CD14-positive monocyte (primary cell): ENCODE results near the gene FLII. TPM values are rescaled to one million over a fixed set of nuclear protein-coding genes. Genes with fewer than 3 reads are reported as not detected.

Experiments
- DNase-seq, 3 donors: peaks; one replicate each; pipeline ENCODE4 v3.0.0-alpha.2; 2011 to 2022
- H2AFZ ChIP-seq: 2 replicates; pipeline ENCODE4 v1.6.0; 2012; ENCODE audit warnings: mild to moderate bottlenecking, low read depth, low read length, inconsistent platforms; ENCODE audit not compliant: insufficient read depth, poor library complexity, severe bottlenecking
- H3K27ac ChIP-seq, 2 donors: 1 replicate in 1 of 2; 2 replicates in 1 of 2; pipeline ENCODE4 v1.5.1; 2012 to 2013; ENCODE audit warnings: low read length in 2 of 2, control low read depth in 1 of 2, inconsistent platforms in 1 of 2, low read depth in 1 of 2, mild to moderate bottlenecking in 1 of 2
- H3K27me3 ChIP-seq, 2 donors: one replicate each; pipeline versions ENCODE4 v1.6.0 to v1.6.1; 2011 to 2013; ENCODE audit warnings: low read length in 2 of 2; ENCODE audit not compliant: control insufficient read depth in 2 of 2, insufficient read depth in 2 of 2
- H3K36me3 ChIP-seq, 2 donors: replicated peaks in 1 of 2; 1 replicate in 1 of 2; 2 replicates in 1 of 2; pipeline versions ENCODE4 v1.5.1 to v1.6.1; 2012 to 2013; ENCODE audit warnings: low read length in 2 of 2, control low read depth in 1 of 2, inconsistent platforms in 1 of 2, mild to moderate bottlenecking in 1 of 2; ENCODE audit not compliant: insufficient read depth in 2 of 2, control insufficient read depth in 1 of 2
- H3K4me1 ChIP-seq, 2 donors: 1 replicate in 1 of 2; 2 replicates in 1 of 2; pipeline versions ENCODE4 v1.5.1 to v1.6.1; 2012 to 2013; ENCODE audit warnings: low read length in 2 of 2, control low read depth in 1 of 2, inconsistent platforms in 1 of 2, mild to moderate bottlenecking in 1 of 2, moderate library complexity in 1 of 2; ENCODE audit not compliant: insufficient read depth in 2 of 2, control insufficient read depth in 1 of 2
- H3K4me2 ChIP-seq: replicated peaks from 2 replicates; pipeline ENCODE3; 2012; ENCODE audit warnings: low read length, moderate library complexity, mild to moderate bottlenecking; ENCODE audit not compliant: poor library complexity, severe bottlenecking; ENCODE audit errors: extremely low read depth
- H3K4me3 ChIP-seq, 3 experiments: fragments of 200-600 bp in 1 of 3; sonication (generic) in 1 of 3; replicated peaks in 1 of 3; 1 replicate in 2 of 3; 2 replicates in 1 of 3; pipeline ENCODE4 v1.5.1; 2011 to 2013; ENCODE audit warnings: low read length in 3 of 3, mild to moderate bottlenecking in 3 of 3, control low read depth in 2 of 3, low read depth in 2 of 3, inconsistent platforms in 1 of 3, moderate library complexity in 1 of 3
- H3K79me2 ChIP-seq: 2 replicates; pipeline ENCODE4 v1.6.0; 2012; ENCODE audit warnings: mild to moderate bottlenecking, control low read depth, inconsistent platforms, low read length, moderate library complexity; ENCODE audit not compliant: insufficient read depth
- H3K9ac ChIP-seq: 2 replicates; pipeline ENCODE4 v1.6.0; 2017; ENCODE audit warnings: low read length, mild to moderate bottlenecking; ENCODE audit not compliant: insufficient read depth, poor library complexity, severe bottlenecking
- H3K9me3 ChIP-seq, 2 donors: replicated peaks in 1 of 2; 1 replicate in 1 of 2; 2 replicates in 1 of 2; pipeline versions ENCODE4 v1.5.1 to v1.6.1; 2012 to 2013; ENCODE audit warnings: low read length in 2 of 2, control low read depth in 1 of 2; ENCODE audit not compliant: control insufficient read depth in 1 of 2, insufficient read depth in 1 of 2
- H4K20me1 ChIP-seq: 2 replicates; pipeline ENCODE4 v1.6.0; 2012; ENCODE audit warnings: mild to moderate bottlenecking, low read length, control low read depth, moderate library complexity; ENCODE audit not compliant: insufficient read depth
- H3K27ac Mint-ChIP-seq, 7 donors: one replicate each; pipeline ENCODE4 v1.8.0; 2020; ENCODE audit warnings: mild to moderate bottlenecking in 7 of 7, mixed read lengths in 7 of 7, moderate library complexity in 6 of 7, inconsistent platforms in 2 of 7
- H3K27me3 Mint-ChIP-seq, 3 donors: one replicate each; pipeline ENCODE4 v1.8.0; 2021 to 2022; ENCODE audit warnings: low read depth in 3 of 3, mild to moderate bottlenecking in 3 of 3, mixed read lengths in 3 of 3, moderate library complexity in 3 of 3, inconsistent platforms in 1 of 3
- H3K36me3 Mint-ChIP-seq, 2 donors: one replicate each; pipeline ENCODE4 v1.8.0; 2020; ENCODE audit warnings: mixed read lengths in 2 of 2, inconsistent platforms in 1 of 2, mild to moderate bottlenecking in 1 of 2
- H3K4me1 Mint-ChIP-seq: one replicate; pipeline ENCODE4 v1.8.0; 2020; ENCODE audit warnings: mild to moderate bottlenecking, mixed read lengths
- H3K4me3 Mint-ChIP-seq, 2 donors: one replicate each; pipeline ENCODE4 v1.8.0; 2020; ENCODE audit warnings: mild to moderate bottlenecking in 2 of 2, mixed read lengths in 2 of 2, moderate library complexity in 1 of 2
- H3K9me3 Mint-ChIP-seq, 7 donors: one replicate each; pipeline ENCODE4 v1.8.0; 2020 to 2022; ENCODE audit warnings: mixed read lengths in 7 of 7, mild to moderate bottlenecking in 6 of 7, moderate library complexity in 6 of 7, inconsistent platforms in 2 of 7
- CTCF ChIP-seq: fragments of 200-600 bp; IDR thresholded peaks from one replicate; pipeline ENCODE4 v1.8.0; 2022; ENCODE audit warnings: antibody characterized with exemption, mild to moderate bottlenecking
- WGBS: methylation state at CpG from one replicate; pipeline ENCODE4 v1.1.5; 2013; ENCODE audit warnings: missing lambda C conversion rate; ENCODE audit not compliant: insufficient coverage; 5-methylcytosine and 5-hydroxymethylcytosine counted together
- intact Hi-C, 2 donors: fragments of 100-400 bp; cut with micrococcal nuclease; formaldehyde crosslinking; loops; one replicate each; pipeline versions ENCODE4 v1.15.0 to v1.15.1; 2023
- polyA plus RNA-seq, 3 donors: library from polyadenylated mRNA; depleted of rRNA in 1 of 3; unstranded in 2 of 3; stranded (reverse) in 1 of 3; fragments of 300-500 nt in 2 of 3; fragments of >200 nt in 1 of 3; fragmentation: Illumina TruSeq in 2 of 3; gene quantifications; 1 replicate in 2 of 3; 2 replicates in 1 of 3; pipeline ENCODE4 v1.2.3, GENCODE V29; 2012 to 2021

The FLII gene
- polyA plus RNA-seq, 3 donors: 145 to 724 (median 227) TPM

- no peaks in the 10 kb centered on the region for H3K36me3 Mint-ChIP-seq
- peak overlapping the region; percentile 76 for H3K4me2 ChIP-seq
- H3K27ac ChIP-seq: no peak overlapping the region
- no peak for DNase-seq
- intact Hi-C loops: no loop called here
- peak overlapping the region; percentile 76 for H2AFZ ChIP-seq
- H3K27ac Mint-ChIP-seq: peak overlapping the region in 2 of 7 donors; percentile 13 to 19
- no peaks in the 10 kb centered on the region for H3K27me3 ChIP-seq
- H3K79me2 ChIP-seq: no peaks in the 10 kb centered on the region
- peaks cover 3 to 9% (median 5%) of the 10 kb centered on the region in 3 donors for H3K27me3 Mint-ChIP-seq
- H3K4me1 ChIP-seq: peaks cover 13 to 17% of the 10 kb centered on the region in 2 donors
- no peaks in the 10 kb centered on the region for H3K36me3 ChIP-seq
- TF ChIP-seq CTCF: no peak
- H3K9me3 Mint-ChIP-seq: peaks cover 0 to 2% (median 0%) of the 10 kb centered on the region in 7 donors
- peaks cover 23% of the 10 kb centered on the region for H3K4me1 Mint-ChIP-seq
- WGBS: 60% methylated on average over 15 of the region's 23 CpGs
- no peak overlapping the region for H3K9ac ChIP-seq
- H3K9me3 ChIP-seq: no peaks in the 10 kb centered on the region
- H3K4me3 Mint-ChIP-seq: peak overlapping the region; percentile 58 to 79
- peaks cover 3% of the 10 kb centered on the region for H4K20me1 ChIP-seq
- peak overlapping the region in 1 of 3 experiments; percentile 68 for H3K4me3 ChIP-seq
Observed at GRCh38 chr17:18224387-18225120, 34.0 kb downstream of the FLII start.

DNA sequence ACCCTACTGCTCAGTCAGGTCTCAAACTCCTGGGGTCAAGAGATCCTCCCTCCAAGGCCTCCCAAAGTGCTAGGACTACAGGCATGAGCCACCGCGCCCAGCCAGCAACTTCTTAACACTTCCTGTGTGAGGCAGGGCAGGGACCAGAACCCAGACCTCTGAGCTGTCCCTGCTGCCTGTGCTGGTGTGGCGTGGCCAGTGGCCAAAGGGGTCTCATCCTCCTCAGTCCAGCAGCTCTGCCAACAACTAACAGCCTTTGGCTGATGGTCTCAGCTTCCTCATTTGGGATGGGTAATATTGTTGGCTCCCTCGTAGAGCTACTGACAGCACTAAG, 34.5 kb downstream of the FLII start:
- no peak for DNase-seq
- no peaks in the 10 kb centered on the region for H3K36me3 Mint-ChIP-seq
- no peak overlapping the region for H3K9ac ChIP-seq
- H3K27ac Mint-ChIP-seq: peak overlapping the region in 1 of 7 donors; percentile 26
- no peak overlapping the region for H2AFZ ChIP-seq
- no peak overlapping the region for H3K4me2 ChIP-seq
- H3K9me3 Mint-ChIP-seq: peaks cover 0 to 2% (median 0%) of the 10 kb centered on the region in 7 donors
- H3K4me3 Mint-ChIP-seq: no peak overlapping the region
- peaks cover 23% of the 10 kb centered on the region for H3K4me1 Mint-ChIP-seq
- no peak overlapping the region for H3K27ac ChIP-seq
- no peaks in the 10 kb centered on the region for H3K79me2 ChIP-seq
- H3K27me3 Mint-ChIP-seq: peaks cover 3 to 9% (median 3%) of the 10 kb centered on the region in 3 donors
- no peak for TF ChIP-seq CTCF
- H3K4me1 ChIP-seq: peaks cover 13 to 17% of the 10 kb centered on the region in 2 donors
- H3K4me3 ChIP-seq: no peak overlapping the region
- H4K20me1 ChIP-seq: peaks cover 3% of the 10 kb centered on the region
- no peaks in the 10 kb centered on the region for H3K36me3 ChIP-seq
- intact Hi-C loops: no loop called here
- 14% methylated on average over 1 of the region's 4 CpGs for WGBS
- no peaks in the 10 kb centered on the region for H3K27me3 ChIP-seq
- no peaks in the 10 kb centered on the region for H3K9me3 ChIP-seq
